AG09309 (cell line): Measurements from ENCODE around the gene FKBP14.
A peak's percentile ranks its signal among the peaks of the same experiment; 100 is the strongest.
"Not testable (repeated sequence)": the region's sequence is repeated elsewhere in the genome, so short reads cannot be mapped to it uniquely, and the experiment has no call there.

Source experiments
- DNase-seq: peaks from one replicate; pipeline ENCODE4 v3.0.0-alpha.2; 2010; ENCODE audit warnings: low read depth
- H3K4me3 ChIP-seq: 2 replicates; pipeline ENCODE4 v1.5.1; 2011; ENCODE audit warnings: mild to moderate bottlenecking, low read depth, low read length, moderate library complexity; ENCODE audit not compliant: control insufficient read depth
- CTCF ChIP-seq: IDR thresholded peaks from 2 replicates; pipeline ENCODE4 v1.5.1; 2011; ENCODE audit warnings: mild to moderate bottlenecking, low read depth, low read length, inconsistent platforms; ENCODE audit not compliant: insufficient read depth, control insufficient read depth; ENCODE audit errors: missing control alignments

FKBP14 gene

GRCh38 chr7:30066687-30067086, 40.2 kb upstream of the FKBP14 start:
- TF ChIP-seq CTCF: no peak
- H3K4me3 ChIP-seq: no peak overlapping the region
- no peak for DNase-seq

- no peak for TF ChIP-seq CTCF
- H3K4me3 ChIP-seq: no peak overlapping the region
- DNase-seq: no peak
Observed at GRCh38 chr7:30065746-30066145, 39.2 kb upstream of the FKBP14 start.

GRCh38 chr7:30062587-30062986, 36.1 kb upstream of the FKBP14 start:
- H3K4me3 ChIP-seq: no peak overlapping the region
- peak; percentile 58 for TF ChIP-seq CTCF
- DNase-seq: peak; percentile 28

GRCh38 chr7:30061786-30062185, 35.3 kb upstream of the FKBP14 start:
- peak; percentile 51 for TF ChIP-seq CTCF
- DNase-seq, H3K4me3 ChIP-seq: not testable (repeated sequence)

GRCh38 chr7:30057741-30058140, 31.2 kb upstream of the FKBP14 start:
- H3K4me3 ChIP-seq: no peak overlapping the region
- no peak for DNase-seq
- no peak for TF ChIP-seq CTCF

- no peak for TF ChIP-seq CTCF
- no peak overlapping the region for H3K4me3 ChIP-seq
- DNase-seq: no peak
Observed at GRCh38 chr7:30053068-30053467, 26.6 kb upstream of the FKBP14 start.

GRCh38 chr7:30049173-30049572, 22.7 kb upstream of the FKBP14 start:
- no peak for DNase-seq
- no peak overlapping the region for H3K4me3 ChIP-seq
- no peak for TF ChIP-seq CTCF
